GM23248 (cell line): ENCODE results near the gene UBIAD1.

ENCODE experiments used
- EZH2 ChIP-seq: fragments of 200-600 bp; sonication (generic); IDR thresholded peaks from 2 replicates; pipeline ENCODE4 v1.6.1; 2018; ENCODE audit warnings: antibody characterized with exemption, mild to moderate bottlenecking; ENCODE audit not compliant: insufficient read depth, poor library complexity, severe bottlenecking
- EZH2phosphoT487 ChIP-seq: fragments of 200-600 bp; sonication (generic); IDR thresholded peaks from 2 replicates; pipeline ENCODE4 v1.6.1; 2018; ENCODE audit warnings: antibody characterized with exemption, moderate library complexity, mild to moderate bottlenecking, low read depth; ENCODE audit not compliant: insufficient read depth

- TF ChIP-seq EZH2 (no peak), EZH2phosphoT487 (no peak)
These were observed 19.8 kb upstream of the UBIAD1 start for GRCh38 chr1:11253226-11253625.
